K562 (cell line): ENCODE data around the gene C1orf21. TPM values are rescaled to one million over a fixed set of nuclear protein-coding genes. Genes with fewer than 3 reads are reported as not detected.

Experiments
- CHD2 ChIP-seq: IDR thresholded peaks from 2 replicates; pipeline ENCODE4 v1.6.1; 2011; ENCODE audit warnings: low read depth, low read length
- FOXA3 ChIP-seq, 2 experiments: fragments of 450-650 bp in 1 of 2; sonication (generic) in 1 of 2; formaldehyde crosslinking; IDR thresholded peaks in 1 of 2; conservative IDR thresholded peaks in 1 of 2; 2 replicates each; pipeline versions ENCODE4 v1.4.0 to v1.8.0; 2020 to 2022; ENCODE audit warnings: mild to moderate bottlenecking in 2 of 2, missing genetic modification reagents in 1 of 2
- MEF2A ChIP-seq: IDR thresholded peaks from 2 replicates; pipeline ENCODE4 v1.6.1; 2011; ENCODE audit warnings: low read depth, mild to moderate bottlenecking, low read length, moderate library complexity; ENCODE audit not compliant: control insufficient read depth
- PHB ChIP-seq: fragments of 250-450 bp; sonication (Bioruptor Pico); IDR thresholded peaks from 2 replicates; pipeline ENCODE4 v1.5.0; 2021
- POU5F1 ChIP-seq: fragments of 150-350 bp; IDR thresholded peaks from 2 replicates; pipeline ENCODE4 v1.6.1; 2014; ENCODE audit warnings: borderline replicate concordance, low read length, low read depth, mild to moderate bottlenecking; ENCODE audit not compliant: partially characterized antibody
- RERE ChIP-seq: sonication (generic); formaldehyde crosslinking; IDR thresholded peaks from 2 replicates; pipeline ENCODE4 v1.8.0; 2023; ENCODE audit warnings: missing genetic modification reagents, mild to moderate bottlenecking, borderline replicate concordance
- ZBTB40 ChIP-seq, 2 experiments: fragments of 450-650 bp in 1 of 2; sonication (generic) in 1 of 2; formaldehyde crosslinking in 1 of 2; IDR thresholded peaks; 2 replicates each; pipeline versions ENCODE4 v1.7.1 to v1.9.0; 2016 to 2022; ENCODE audit warnings: inconsistent platforms in 1 of 2, mild to moderate bottlenecking in 1 of 2, missing genetic modification reagents in 1 of 2
- ZHX1 ChIP-seq: fragments of 150-350 bp; conservative IDR thresholded peaks from 2 replicates; pipeline ENCODE4 v1.6.1; 2014; ENCODE audit warnings: low read length
- ZZZ3 ChIP-seq: fragments of 450-650 bp; IDR thresholded peaks from 2 replicates; pipeline ENCODE4 v1.6.1; 2016; ENCODE audit warnings: antibody characterized with exemption, mild to moderate bottlenecking, moderate library complexity
- polyA plus RNA-seq, 8 experiments: library from polyadenylated mRNA; depleted of rRNA in 4 of 8; stranded (reverse) in 5 of 8; unstranded in 3 of 8; fragments of >200 nt; fragmentation: Nextera tagmentation in 2 of 8; fragmentation: Illumina TruSeq in 1 of 8; extraction: Ambion mirVana in 2 of 8; extraction: Trizol in 1 of 8; gene quantifications; 2 replicates each; pipeline versions ENCODE4 v1.2.1 to v1.2.3, GENCODE V29; 2011 to 2014; ENCODE audit warnings: inconsistent platforms in 1 of 8, missing spikeins in 1 of 8
- total RNA-seq, 7 experiments: library from RNA; depleted of rRNA in 6 of 7; stranded (reverse); fragments of >200 nt in 6 of 7; fragmentation: Illumina TruSeq in 2 of 7; extraction: Trizol in 2 of 7; gene quantifications; 2 replicates each; pipeline versions ENCODE4 v1.2.1 to v1.2.3, GENCODE V29; 2011 to 2021; ENCODE audit warnings: low replicate concordance in 1 of 7

C1orf21 gene
- total and polyA plus RNA-seq, 9 of the 15 experiments (the other 6 are each of a cell fraction or from before 2014, with no cell fraction given): under 0.01 to 0.31 (median 0.07) TPM

- no peak for TF ChIP-seq ZZZ3
- no peak for TF ChIP-seq RERE (CRISPR knock-in tag)
- no peak for TF ChIP-seq PHB (CRISPR knock-in tag)
- no peak for TF ChIP-seq ZHX1
- no peak for TF ChIP-seq POU5F1
- TF ChIP-seq ZBTB40 (IDR thresholded peaks at IDR 0.05): peak; percentile 48; the same call in 1 of the 2 replicates
- TF ChIP-seq ZBTB40 (CRISPR knock-in tag; IDR thresholded peaks at IDR 0.05): no peak
- TF ChIP-seq CHD2: no peak
- TF ChIP-seq MEF2A: no peak
- TF ChIP-seq FOXA3 (CRISPR knock-in tag; conservative IDR thresholded peaks at IDR 0.05 in 1 of 2, IDR thresholded peaks at IDR 0.05 in 1 of 2): 0 out of 4 replicates have a peak, but pooled peaks of 1 of the 2 experiments have one; percentile 5
These were observed 277.8 kb downstream of the C1orf21 start (continued) for GRCh38 chr1:184664661-184665060.
